Neuron (in vitro differentiated cells): Measurements from ENCODE around the gene PNMA8B.

ENCODE experiments used
- H2AFZ ChIP-seq: one replicate; pipeline ENCODE4 v1.6.1; 2013; ENCODE audit warnings: low read depth, mild to moderate bottlenecking, inconsistent platforms, low read length, moderate library complexity
- H3K27me3 ChIP-seq: one replicate; pipeline ENCODE4 v1.6.1; 2013; ENCODE audit warnings: low read length; ENCODE audit not compliant: insufficient read depth
- H3K36me3 ChIP-seq: one replicate; pipeline ENCODE4 v1.6.1; 2013; ENCODE audit warnings: low read length; ENCODE audit not compliant: insufficient read depth
- H3K4me1 ChIP-seq: one replicate; pipeline ENCODE4 v1.6.1; 2013; ENCODE audit warnings: low read length; ENCODE audit not compliant: insufficient read depth
- H3K4me3 ChIP-seq: 2 replicates; pipeline ENCODE4 v1.5.1; 2013; ENCODE audit warnings: mild to moderate bottlenecking, low read length, moderate library complexity
- H3K9me3 ChIP-seq: one replicate; pipeline ENCODE4 v1.6.1; 2013; ENCODE audit warnings: low read length

PNMA8B gene

GRCh38 chr19:46471811-46472543, 23.7 kb downstream of the PNMA8B start:
- Histone ChIP-seq H3K9me3 (no peaks in the 10 kb centered on the region), H3K27me3 (no peaks in the 10 kb centered on the region), H3K4me1 (peaks cover 16% of the 10 kb centered on the region), H3K36me3 (peaks cover 20% of the 10 kb centered on the region), H2AFZ (peak overlapping the region; percentile 69), H3K4me3 (peak overlapping the region; percentile 60)

GRCh38 chr19:46471116-46471733, 24.4 kb downstream of the PNMA8B start, which contains the start of gene PNMA8A:
Gene PNMA8A (minus strand): TSS chr19:46471563. CDS start chr19:46471035, 528 bp downstream.
- Histone ChIP-seq H3K9me3 (no peaks in the 10 kb centered on the region), H3K27me3 (no peaks in the 10 kb centered on the region), H3K36me3 (peaks cover 27% of the 10 kb centered on the region), H2AFZ (peak within 1 kb of the TSS; percentile 69), H3K4me3 (peak within 1 kb of the TSS; percentile 60), H3K4me1 (peaks cover 16% of the 10 kb centered on the region)

- no peak overlapping the region for H2AFZ ChIP-seq
- H3K9me3 ChIP-seq = no peaks in the 10 kb centered on the region
- H3K27me3 ChIP-seq = no peaks in the 10 kb centered on the region
- peaks cover 32% of the 10 kb centered on the region for H3K36me3 ChIP-seq
- H3K4me1 ChIP-seq = peaks cover 16% of the 10 kb centered on the region
- H3K4me3 ChIP-seq = peak overlapping the region; percentile 60
Measured at GRCh38 chr19:46470376-46470775, 25.3 kb downstream of the PNMA8B start.

GRCh38 chr19:46469541-46470185, 26.0 kb downstream of the PNMA8B start:
- no peaks in the 10 kb centered on the region for H3K27me3 ChIP-seq
- no peaks in the 10 kb centered on the region for H3K9me3 ChIP-seq
- H3K4me3 ChIP-seq = no peak overlapping the region
- H3K4me1 ChIP-seq = peaks cover 16% of the 10 kb centered on the region
- peaks cover 32% of the 10 kb centered on the region for H3K36me3 ChIP-seq
- no peak overlapping the region for H2AFZ ChIP-seq

- Histone ChIP-seq H2AFZ (no peak overlapping the region), H3K9me3 (no peaks in the 10 kb centered on the region), H3K4me1 (peaks cover 11% of the 10 kb centered on the region), H3K4me3 (no peak overlapping the region), H3K27me3 (no peaks in the 10 kb centered on the region), H3K36me3 (peaks cover 32% of the 10 kb centered on the region)
Measured at GRCh38 chr19:46466536-46467196, 29.0 kb downstream of the PNMA8B start.

GRCh38 chr19:46463516-46463915, 32.2 kb downstream of the PNMA8B start:
- Histone ChIP-seq H3K4me1 (no peaks in the 10 kb centered on the region), H3K9me3 (no peaks in the 10 kb centered on the region), H3K36me3 (peaks cover 27% of the 10 kb centered on the region), H3K27me3 (no peaks in the 10 kb centered on the region), H3K4me3 (no peak overlapping the region), H2AFZ (no peak overlapping the region)

- Histone ChIP-seq H3K4me3 (no peak overlapping the region), H3K9me3 (no peaks in the 10 kb centered on the region), H3K4me1 (no peaks in the 10 kb centered on the region), H3K36me3 (peaks cover 8% of the 10 kb centered on the region), H2AFZ (no peak overlapping the region), H3K27me3 (no peaks in the 10 kb centered on the region)
Measured at GRCh38 chr19:46461537-46461936, 34.1 kb downstream of the PNMA8B start.

GRCh38 chr19:46460981-46461380, 34.7 kb downstream of the PNMA8B start:
- Histone ChIP-seq H3K4me3 (no peak overlapping the region), H3K9me3 (no peaks in the 10 kb centered on the region), H3K27me3 (no peaks in the 10 kb centered on the region), H3K4me1 (no peaks in the 10 kb centered on the region), H2AFZ (no peak overlapping the region), H3K36me3 (peaks cover 3% of the 10 kb centered on the region)

- no peak overlapping the region for H2AFZ ChIP-seq
- H3K9me3 ChIP-seq = no peaks in the 10 kb centered on the region
- no peaks in the 10 kb centered on the region for H3K4me1 ChIP-seq
- no peaks in the 10 kb centered on the region for H3K27me3 ChIP-seq
- no peak overlapping the region for H3K4me3 ChIP-seq
- H3K36me3 ChIP-seq = no peaks in the 10 kb centered on the region
Measured at GRCh38 chr19:46460055-46460454, 35.6 kb downstream of the PNMA8B start.

- H2AFZ ChIP-seq = no peak overlapping the region
- H3K27me3 ChIP-seq = no peaks in the 10 kb centered on the region
- H3K9me3 ChIP-seq = no peaks in the 10 kb centered on the region
- no peak overlapping the region for H3K4me3 ChIP-seq
- H3K36me3 ChIP-seq = no peaks in the 10 kb centered on the region
- H3K4me1 ChIP-seq = no peaks in the 10 kb centered on the region
Measured at GRCh38 chr19:46456930-46457329, 38.7 kb downstream of the PNMA8B start.

- no peaks in the 10 kb centered on the region for H3K4me1 ChIP-seq
- no peak overlapping the region for H2AFZ ChIP-seq
- no peaks in the 10 kb centered on the region for H3K27me3 ChIP-seq
- no peaks in the 10 kb centered on the region for H3K9me3 ChIP-seq
- no peak overlapping the region for H3K4me3 ChIP-seq
- H3K36me3 ChIP-seq = no peaks in the 10 kb centered on the region
Measured at GRCh38 chr19:46454244-46454643, 41.4 kb downstream of the PNMA8B start.

- H3K27me3 ChIP-seq = no peaks in the 10 kb centered on the region
- no peaks in the 10 kb centered on the region for H3K4me1 ChIP-seq
- H2AFZ ChIP-seq = no peak overlapping the region
- no peaks in the 10 kb centered on the region for H3K36me3 ChIP-seq
- no peaks in the 10 kb centered on the region for H3K9me3 ChIP-seq
- H3K4me3 ChIP-seq = no peak overlapping the region
Measured at GRCh38 chr19:46453661-46454060, 42.0 kb downstream of the PNMA8B start.

GRCh38 chr19:46452186-46452585, 43.5 kb downstream of the PNMA8B start:
- H3K36me3 ChIP-seq = no peaks in the 10 kb centered on the region
- H3K27me3 ChIP-seq = no peaks in the 10 kb centered on the region
- no peaks in the 10 kb centered on the region for H3K9me3 ChIP-seq
- H3K4me3 ChIP-seq = no peak overlapping the region
- no peaks in the 10 kb centered on the region for H3K4me1 ChIP-seq
- H2AFZ ChIP-seq = no peak overlapping the region
